Putamen (tissue), 1 donor: Measurements from ENCODE around the gene RAP1B.
A peak's percentile ranks its signal among the peaks of the same experiment; 100 is the strongest.
"Not testable (repeated sequence)": the region's sequence is repeated elsewhere in the genome, so short reads cannot be mapped to it uniquely, and the experiment has no call there.

ENCODE experiments used
- DNase-seq: peaks from one replicate; pipeline ENCODE4 v3.0.0-alpha.2; 2016; ENCODE audit warnings: low spot score

The RAP1B gene

GRCh38 chr12:68633614-68634558, 23.2 kb downstream of the RAP1B start:
- no peak for DNase-seq

GRCh38 chr12:68636268-68636667, 25.6 kb downstream of the RAP1B start:
- no peak for DNase-seq

- not testable (repeated sequence) for DNase-seq
Measured at GRCh38 chr12:68637439-68637838, 26.7 kb downstream of the RAP1B start.

DNA sequence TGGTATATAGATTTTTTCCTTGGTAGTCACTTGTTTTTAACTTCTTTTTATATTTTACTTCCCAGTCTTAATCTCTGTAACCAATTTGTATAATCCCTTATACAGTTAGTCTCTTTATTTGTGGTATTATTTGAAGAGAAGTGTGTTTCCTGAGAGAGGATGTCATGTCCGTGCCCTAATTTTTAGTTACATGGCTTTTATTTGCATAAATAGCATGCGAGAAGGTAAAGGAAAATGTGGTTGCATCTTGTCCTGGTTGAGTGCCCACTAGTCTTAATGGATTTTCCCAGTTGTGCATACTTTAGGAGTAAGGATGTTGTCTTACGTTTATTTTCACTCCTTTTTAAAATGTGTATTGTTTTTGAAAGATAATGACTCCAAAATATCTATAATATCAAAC, 27.5 kb downstream of the RAP1B start:
- no peak for DNase-seq

- DNase-seq = no peak
Measured at GRCh38 chr12:68638721-68639395, 28.2 kb downstream of the RAP1B start.

- DNase-seq = no peak
Measured at GRCh38 chr12:68639396-68639767, 28.7 kb downstream of the RAP1B start.

DNA sequence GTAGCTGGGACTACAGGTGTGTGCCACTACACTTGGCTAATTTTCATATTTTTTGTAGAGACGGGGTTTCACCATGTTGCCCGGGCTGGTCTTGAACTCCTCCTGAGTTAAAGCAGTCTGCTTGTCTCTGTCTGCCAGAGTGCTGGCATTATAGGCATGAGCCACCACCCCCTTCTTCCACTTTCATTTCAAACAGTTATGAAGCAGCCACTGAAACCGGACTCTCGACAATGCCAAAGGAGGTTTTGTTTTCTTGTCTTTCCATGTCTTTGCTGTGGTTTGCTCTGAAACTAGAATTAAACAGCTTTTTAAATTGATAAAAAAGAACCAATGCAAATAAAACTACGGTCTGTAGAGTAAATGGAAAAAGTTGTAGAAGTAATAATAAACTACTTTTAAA, 30.4 kb downstream of the RAP1B start:
- no peak for DNase-seq

- no peak for DNase-seq
Measured at GRCh38 chr12:68646484-68646883, 35.8 kb downstream of the RAP1B start.

DNA sequence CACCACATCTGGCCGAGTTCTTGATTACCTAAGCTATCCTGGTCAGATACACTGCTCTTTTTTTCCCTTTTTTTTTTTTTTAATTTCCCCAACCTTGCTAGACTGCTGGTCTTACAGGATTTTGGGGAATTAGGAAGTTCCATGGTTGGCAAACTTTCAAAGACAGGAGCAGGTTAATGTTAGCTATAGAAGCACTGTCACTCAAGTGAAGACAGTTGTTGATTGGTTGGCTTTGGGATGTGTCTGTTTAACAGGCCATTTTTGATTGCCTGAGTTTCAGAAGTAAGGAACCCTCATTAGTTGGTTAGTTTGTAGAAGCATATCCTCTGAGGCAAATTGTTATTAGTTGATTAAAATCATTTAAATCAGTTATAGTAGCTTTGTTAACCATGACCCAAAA, 36.8 kb downstream of the RAP1B start:
- no peak for DNase-seq

DNA sequence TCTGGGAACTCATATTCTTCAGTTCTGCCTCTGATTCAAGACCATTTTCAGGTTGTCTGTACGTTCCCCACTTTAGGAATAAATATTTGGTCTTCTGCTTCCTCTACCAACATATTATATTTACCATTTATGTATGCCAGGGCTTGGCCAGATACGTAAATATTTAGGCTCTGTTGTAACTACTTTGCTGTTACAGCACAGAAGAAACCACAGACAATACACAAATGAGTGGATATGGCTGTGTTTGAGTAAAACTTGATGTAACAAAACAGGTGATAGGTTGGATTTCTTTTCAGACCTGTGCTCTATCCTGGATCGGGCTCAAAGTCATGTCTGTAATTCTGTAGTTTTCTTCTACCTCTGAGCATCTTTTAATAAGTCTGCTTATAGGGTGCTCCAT, 37.5 kb downstream of the RAP1B start:
- DNase-seq = no peak

DNA sequence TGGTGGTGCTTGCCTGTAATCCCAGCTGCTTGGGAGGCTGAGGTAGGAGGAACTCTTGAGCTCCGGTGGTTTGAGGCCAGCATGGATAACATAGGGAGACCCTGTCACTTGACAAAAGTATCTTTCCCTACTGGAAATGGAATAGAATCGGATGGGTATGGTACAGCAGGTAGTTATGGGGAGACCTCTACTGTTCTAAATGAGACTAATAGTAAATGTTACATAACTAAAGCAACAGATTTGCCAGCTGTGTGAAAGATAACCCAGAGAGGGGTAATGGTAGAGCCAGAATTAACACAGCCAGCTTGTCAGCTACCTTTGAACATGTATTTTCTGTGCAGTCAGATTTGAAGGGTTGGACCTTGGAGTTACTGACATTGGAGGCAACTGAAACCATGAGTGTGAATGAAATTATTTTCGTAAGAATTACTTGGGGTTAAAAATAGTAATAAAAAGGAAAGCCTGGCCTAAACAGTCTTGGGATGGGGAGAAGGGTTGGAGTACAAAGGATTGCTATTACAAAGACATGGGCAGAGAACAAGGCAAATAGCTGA, 54.4 kb downstream of the RAP1B start:
- DNase-seq = no peak

DNA sequence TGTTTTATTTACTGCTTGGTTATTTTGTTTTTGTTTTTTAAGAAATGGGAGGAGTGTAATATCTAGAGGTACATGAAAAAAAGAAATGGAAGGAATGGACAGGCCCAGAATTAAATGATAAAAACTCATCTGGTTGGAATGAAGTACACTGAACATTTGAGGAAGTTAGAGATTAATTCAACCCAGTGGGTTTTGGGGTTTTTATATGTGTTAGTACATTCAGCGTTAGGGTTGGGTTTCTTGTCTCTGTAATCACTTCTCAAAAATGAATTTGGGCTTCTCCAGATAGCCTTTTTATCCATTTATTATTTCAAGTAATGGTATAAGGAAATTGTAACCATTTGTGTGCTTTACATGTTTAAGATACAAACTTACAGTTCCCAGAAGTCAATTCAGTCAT, 56.6 kb downstream of the RAP1B start:
- no peak for DNase-seq

GRCh38 chr12:68667896-68668295, 57.2 kb downstream of the RAP1B start:
- no peak for DNase-seq

DNA sequence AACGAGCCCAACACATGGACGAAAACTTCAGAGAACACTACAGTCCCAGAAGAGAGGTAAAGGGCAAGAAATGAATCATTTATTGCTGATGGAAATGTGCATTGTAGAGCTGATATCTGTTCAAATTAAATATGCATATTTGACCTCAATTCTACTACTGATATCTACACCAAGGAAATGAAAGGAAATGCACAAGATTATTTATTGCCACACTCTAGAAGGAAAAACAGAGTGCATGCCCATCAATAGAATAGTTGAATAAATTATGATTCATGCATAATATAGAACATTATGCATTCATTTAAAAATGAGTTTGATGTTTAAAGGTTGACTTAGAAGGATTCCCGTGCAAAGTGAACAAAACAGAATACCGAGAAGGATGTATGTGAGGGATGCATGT, 60.5 kb downstream of the RAP1B start:
- no peak for DNase-seq

DNA sequence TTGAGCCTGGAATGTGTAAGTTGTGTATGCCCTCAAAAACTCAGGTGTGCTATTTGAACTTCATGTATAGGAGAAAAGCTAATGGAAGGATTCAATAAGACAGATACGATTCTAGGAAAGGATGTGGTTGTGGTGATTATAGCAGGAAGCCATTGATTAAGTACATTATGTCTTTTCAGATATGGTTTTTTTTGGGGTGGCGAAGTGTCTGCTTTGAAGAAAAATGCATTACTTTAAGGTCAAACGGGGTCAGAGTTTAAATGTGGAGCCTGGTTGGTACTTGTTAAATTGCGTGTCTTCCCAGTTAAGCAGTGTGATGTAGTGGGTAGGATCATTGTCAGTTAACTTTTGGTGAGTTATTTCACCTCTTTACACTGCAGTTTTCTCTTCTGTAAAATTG, 63.1 kb downstream of the RAP1B start:
- no peak for DNase-seq

GRCh38 chr12:68674376-68674775, 63.7 kb downstream of the RAP1B start:
- no peak for DNase-seq

- no peak for DNase-seq
Measured at GRCh38 chr12:68675101-68675842, 64.6 kb downstream of the RAP1B start.

DNA sequence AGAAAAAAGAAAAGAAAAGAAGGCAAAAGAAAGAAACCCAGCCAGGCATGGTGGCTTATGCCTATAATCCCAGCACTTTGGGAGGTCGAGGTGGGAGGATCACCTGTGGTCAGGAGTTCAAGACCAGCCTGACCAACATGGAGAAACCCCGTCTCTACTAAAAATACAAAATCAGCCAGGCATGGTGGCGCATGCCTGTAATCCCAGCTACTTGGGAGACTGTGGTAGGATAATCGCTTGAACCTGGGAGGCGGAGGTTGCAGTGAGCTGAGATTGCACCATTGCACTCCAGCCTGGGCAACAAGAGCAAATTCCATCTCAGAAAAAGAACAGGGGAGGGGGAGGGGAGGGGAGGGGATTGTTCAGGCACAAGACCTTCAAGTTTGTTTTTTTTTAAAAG, 66.2 kb downstream of the RAP1B start:
- not testable (repeated sequence) for DNase-seq

GRCh38 chr12:68686262-68686594, 75.5 kb downstream of the RAP1B start:
- no peak for DNase-seq

GRCh38 chr12:68686595-68687521, 76.2 kb downstream of the RAP1B start, which contains the start of gene NUP107:
Gene NUP107 (plus strand): TSS chr12:68686978. CDS start chr12:68687066, 88 bp downstream.
- peak; percentile 96 for DNase-seq

GRCh38 chr12:68695454-68695853, 84.8 kb downstream of the RAP1B start:
- no peak for DNase-seq
